ENCODE results near the gene XYLT2.

GRCh38 chr17:50389534-50389933 is 43.6 kb downstream of the XYLT2 start:
- TF ChIP-seq BDP1 (IDR thresholded peaks at IDR 0.05; ENCODE audit: insufficient read depth, insufficient read length) (no peak), CEBPB (tag; IDR thresholded peaks at IDR 0.05) (no peak), ETV6 (IDR thresholded peaks at IDR 0.05; ENCODE audit: borderline replicate concordance in 1 of 2, low read depth in 2 of 2, low read length in 1 of 2) (no peak), ETV6 (CRISPR knock-in tag; IDR thresholded peaks at IDR 0.05; ENCODE audit: borderline replicate concordance) (no peak), HNRNPK (IDR thresholded peaks at IDR 0.05; ENCODE audit: low read depth, low read length, poor library complexity, severe bottlenecking) (no peak), SIN3A (IDR thresholded peaks at IDR 0.05; ENCODE audit: borderline replicate concordance in 2 of 2, control insufficient read depth in 1 of 2, low read depth in 2 of 2, low read length in 2 of 2) (no peak)

Data from K562 (cell line).